ENCODE results near the gene F13A1.

F13A1 gene

GRCh38 chr6:6352772-6353171, 32.3 kb upstream of the F13A1 start:
- TF ChIP-seq EZH2 (IDR thresholded peaks at IDR 0.05) (no peak), POLR2AphosphoS5 (IDR thresholded peaks at IDR 0.05; ENCODE audit: borderline replicate concordance, low read depth, low read length) (no peak), FOXP2 (optimal IDR thresholded peaks at IDR 0.05; ENCODE audit: control extremely low read depth, extremely low read length, insufficient read depth) (no peak)
- no peak for DNase-seq (ENCODE audit: low read depth, low spot score)
- Histone ChIP-seq H3K4me3 (no peak overlapping the region), H3K27ac (no peak overlapping the region), H3K36me3 (ENCODE audit: insufficient read depth, low read length) (no peaks in the 10 kb centered on the region), H3K9me3 (ENCODE audit: low read depth, low read length) (no peaks in the 10 kb centered on the region), H3K9ac (ENCODE audit: insufficient read length) (no peak overlapping the region)

- DNase-seq (ENCODE audit: low read depth, low spot score), result no peak
- Histone ChIP-seq H3K9me3 (ENCODE audit: low read depth, low read length) (no peaks in the 10 kb centered on the region), H3K27ac (no peak overlapping the region), H3K36me3 (ENCODE audit: insufficient read depth, low read length) (no peaks in the 10 kb centered on the region), H3K4me3 (no peak overlapping the region), H3K9ac (ENCODE audit: insufficient read length) (no peak overlapping the region)
- TF ChIP-seq FOXP2 (optimal IDR thresholded peaks at IDR 0.05; ENCODE audit: control extremely low read depth, extremely low read length, insufficient read depth) (no peak), EZH2 (IDR thresholded peaks at IDR 0.05) (no peak), POLR2AphosphoS5 (IDR thresholded peaks at IDR 0.05; ENCODE audit: borderline replicate concordance, low read depth, low read length) (no peak)
Observed at GRCh38 chr6:6351511-6352025, 31.1 kb upstream of the F13A1 start.

- Histone ChIP-seq H3K4me3 (no peak overlapping the region), H3K9ac (ENCODE audit: insufficient read length) (no peak overlapping the region), H3K36me3 (ENCODE audit: insufficient read depth, low read length) (no peaks in the 10 kb centered on the region), H3K9me3 (ENCODE audit: low read depth, low read length) (no peaks in the 10 kb centered on the region), H3K27ac (no peak overlapping the region)
- DNase-seq (ENCODE audit: low read depth, low spot score), result no peak
- no peak for TF ChIP-seq POLR2AphosphoS5 (IDR thresholded peaks at IDR 0.05; ENCODE audit: borderline replicate concordance, low read depth, low read length)
- no peak for TF ChIP-seq EZH2 (IDR thresholded peaks at IDR 0.05)
- TF ChIP-seq FOXP2 (optimal IDR thresholded peaks at IDR 0.05; ENCODE audit: control extremely low read depth, extremely low read length, insufficient read depth), result no peak
Observed at GRCh38 chr6:6350696-6351095, 30.2 kb upstream of the F13A1 start.

- no peak overlapping the region for H3K4me3 ChIP-seq
- H3K36me3 ChIP-seq (ENCODE audit: insufficient read depth, low read length), result no peaks in the 10 kb centered on the region
- no peak for DNase-seq (ENCODE audit: low read depth, low spot score)
- TF ChIP-seq FOXP2 (optimal IDR thresholded peaks at IDR 0.05; ENCODE audit: control extremely low read depth, extremely low read length, insufficient read depth), result no peak
- no peak for TF ChIP-seq EZH2 (IDR thresholded peaks at IDR 0.05)
- no peak for TF ChIP-seq POLR2AphosphoS5 (IDR thresholded peaks at IDR 0.05; ENCODE audit: borderline replicate concordance, low read depth, low read length)
- H3K27ac ChIP-seq, result no peak overlapping the region
- no peak overlapping the region for H3K9ac ChIP-seq (ENCODE audit: insufficient read length)
- H3K9me3 ChIP-seq (ENCODE audit: low read depth, low read length), result no peaks in the 10 kb centered on the region
Observed at GRCh38 chr6:6348256-6348655, 27.8 kb upstream of the F13A1 start.

GRCh38 chr6:6346427-6347023, 26.1 kb upstream of the F13A1 start:
- H3K4me3 ChIP-seq, result no peak overlapping the region
- no peak for TF ChIP-seq POLR2AphosphoS5 (IDR thresholded peaks at IDR 0.05; ENCODE audit: borderline replicate concordance, low read depth, low read length)
- H3K9ac ChIP-seq (ENCODE audit: insufficient read length), result no peak overlapping the region
- H3K9me3 ChIP-seq (ENCODE audit: low read depth, low read length), result no peaks in the 10 kb centered on the region
- DNase-seq (ENCODE audit: low read depth, low spot score), result no peak
- no peak overlapping the region for H3K27ac ChIP-seq
- no peaks in the 10 kb centered on the region for H3K36me3 ChIP-seq (ENCODE audit: insufficient read depth, low read length)

- DNase-seq (ENCODE audit: low read depth, low spot score), result no peak
- no peak overlapping the region for H3K9ac ChIP-seq (ENCODE audit: insufficient read length)
- TF ChIP-seq EZH2 (IDR thresholded peaks at IDR 0.05), result no peak
- no peak for TF ChIP-seq POLR2AphosphoS5 (IDR thresholded peaks at IDR 0.05; ENCODE audit: borderline replicate concordance, low read depth, low read length)
- TF ChIP-seq FOXP2 (optimal IDR thresholded peaks at IDR 0.05; ENCODE audit: control extremely low read depth, extremely low read length, insufficient read depth), result no peak
Observed at GRCh38 chr6:6333501-6333900, 13.0 kb upstream of the F13A1 start.

GRCh38 chr6:6332811-6333244, 12.4 kb upstream of the F13A1 start:
- H3K36me3 ChIP-seq (ENCODE audit: insufficient read depth, low read length), result no peaks in the 10 kb centered on the region
- no peaks in the 10 kb centered on the region for H3K9me3 ChIP-seq (ENCODE audit: low read depth, low read length)
- TF ChIP-seq EZH2 (IDR thresholded peaks at IDR 0.05) (no peak), FOXP2 (optimal IDR thresholded peaks at IDR 0.05; ENCODE audit: control extremely low read depth, extremely low read length, insufficient read depth) (no peak), POLR2AphosphoS5 (IDR thresholded peaks at IDR 0.05; ENCODE audit: borderline replicate concordance, low read depth, low read length) (no peak)
- no peak overlapping the region for H3K9ac ChIP-seq (ENCODE audit: insufficient read length)
- DNase-seq (ENCODE audit: low read depth, low spot score), result no peak
- no peak overlapping the region for H3K4me3 ChIP-seq
- H3K27ac ChIP-seq, result no peak overlapping the region

More at GRCh38 chr6:6333501-6333900, 13.0 kb upstream of the F13A1 start:
- H3K9me3 ChIP-seq (ENCODE audit: low read depth, low read length), result no peaks in the 10 kb centered on the region
- no peak overlapping the region for H3K4me3 ChIP-seq
- H3K36me3 ChIP-seq (ENCODE audit: insufficient read depth, low read length), result no peaks in the 10 kb centered on the region
- H3K27ac ChIP-seq, result no peak overlapping the region

- Histone ChIP-seq H3K9me3 (ENCODE audit: low read depth, low read length) (no peaks in the 10 kb centered on the region), H3K4me3 (no peak overlapping the region), H3K27ac (no peak overlapping the region; the same call in 1 of the 2 replicates), H3K36me3 (ENCODE audit: insufficient read depth, low read length) (no peaks in the 10 kb centered on the region), H3K9ac (ENCODE audit: insufficient read length) (no peak overlapping the region)
- TF ChIP-seq FOXP2 (optimal IDR thresholded peaks at IDR 0.05; ENCODE audit: control extremely low read depth, extremely low read length, insufficient read depth) (no peak), EZH2 (IDR thresholded peaks at IDR 0.05) (no peak), POLR2AphosphoS5 (IDR thresholded peaks at IDR 0.05; ENCODE audit: borderline replicate concordance, low read depth, low read length) (no peak)
- no peak for DNase-seq (ENCODE audit: low read depth, low spot score)
Observed at GRCh38 chr6:6331946-6332601, 11.6 kb upstream of the F13A1 start.
